ENCODE measurements around the gene THSD7B.

DNA sequence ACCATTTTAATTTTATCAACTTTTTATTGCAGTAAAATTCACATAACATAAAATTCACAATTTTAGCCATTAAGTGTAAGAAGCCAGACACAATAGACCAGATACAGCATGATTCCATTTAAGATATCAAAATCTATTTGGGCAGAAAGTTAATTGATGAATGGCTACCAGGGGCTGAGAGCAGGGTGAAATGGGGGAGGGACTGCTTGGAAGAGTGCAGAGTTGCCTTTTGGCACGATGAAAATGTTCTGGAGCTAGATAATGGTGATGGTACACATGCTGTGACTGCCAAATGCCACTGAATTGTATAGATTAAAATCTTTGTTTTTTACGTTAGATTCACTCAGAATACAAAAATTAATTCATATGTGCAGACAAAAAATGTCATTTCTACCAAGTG is 909.6 kb downstream of the THSD7B start:
- TF ChIP-seq, protein P1, sequence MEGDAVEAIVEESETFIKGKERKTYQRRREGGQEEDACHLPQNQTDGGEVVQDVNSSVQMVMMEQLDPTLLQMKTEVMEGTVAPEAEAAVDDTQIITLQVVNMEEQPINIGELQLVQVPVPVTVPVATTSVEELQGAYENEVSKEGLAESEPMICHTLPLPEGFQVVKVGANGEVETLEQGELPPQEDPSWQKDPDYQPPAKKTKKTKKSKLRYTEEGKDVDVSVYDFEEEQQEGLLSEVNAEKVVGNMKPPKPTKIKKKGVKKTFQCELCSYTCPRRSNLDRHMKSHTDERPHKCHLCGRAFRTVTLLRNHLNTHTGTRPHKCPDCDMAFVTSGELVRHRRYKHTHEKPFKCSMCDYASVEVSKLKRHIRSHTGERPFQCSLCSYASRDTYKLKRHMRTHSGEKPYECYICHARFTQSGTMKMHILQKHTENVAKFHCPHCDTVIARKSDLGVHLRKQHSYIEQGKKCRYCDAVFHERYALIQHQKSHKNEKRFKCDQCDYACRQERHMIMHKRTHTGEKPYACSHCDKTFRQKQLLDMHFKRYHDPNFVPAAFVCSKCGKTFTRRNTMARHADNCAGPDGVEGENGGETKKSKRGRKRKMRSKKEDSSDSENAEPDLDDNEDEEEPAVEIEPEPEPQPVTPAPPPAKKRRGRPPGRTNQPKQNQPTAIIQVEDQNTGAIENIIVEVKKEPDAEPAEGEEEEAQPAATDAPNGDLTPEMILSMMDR (IDR thresholded peaks at IDR 0.05), result no peak
- no peak for TF ChIP-seq POLR2A (IDR thresholded peaks at IDR 0.05)
- TF ChIP-seq POLR2AphosphoS5 (IDR thresholded peaks at IDR 0.05), result no peak

All from prostate gland (tissue), 2 donors.